8988T (cell line): ENCODE measurements around the gene ATXN1.
"Not testable (repeated sequence)": the region's sequence is repeated elsewhere in the genome, so short reads cannot be mapped to it uniquely, and the experiment has no call there.

Source experiments
- DNase-seq: peaks from one replicate; pipeline ENCODE4 v3.0.0; 2011

Gene ATXN1

DNA sequence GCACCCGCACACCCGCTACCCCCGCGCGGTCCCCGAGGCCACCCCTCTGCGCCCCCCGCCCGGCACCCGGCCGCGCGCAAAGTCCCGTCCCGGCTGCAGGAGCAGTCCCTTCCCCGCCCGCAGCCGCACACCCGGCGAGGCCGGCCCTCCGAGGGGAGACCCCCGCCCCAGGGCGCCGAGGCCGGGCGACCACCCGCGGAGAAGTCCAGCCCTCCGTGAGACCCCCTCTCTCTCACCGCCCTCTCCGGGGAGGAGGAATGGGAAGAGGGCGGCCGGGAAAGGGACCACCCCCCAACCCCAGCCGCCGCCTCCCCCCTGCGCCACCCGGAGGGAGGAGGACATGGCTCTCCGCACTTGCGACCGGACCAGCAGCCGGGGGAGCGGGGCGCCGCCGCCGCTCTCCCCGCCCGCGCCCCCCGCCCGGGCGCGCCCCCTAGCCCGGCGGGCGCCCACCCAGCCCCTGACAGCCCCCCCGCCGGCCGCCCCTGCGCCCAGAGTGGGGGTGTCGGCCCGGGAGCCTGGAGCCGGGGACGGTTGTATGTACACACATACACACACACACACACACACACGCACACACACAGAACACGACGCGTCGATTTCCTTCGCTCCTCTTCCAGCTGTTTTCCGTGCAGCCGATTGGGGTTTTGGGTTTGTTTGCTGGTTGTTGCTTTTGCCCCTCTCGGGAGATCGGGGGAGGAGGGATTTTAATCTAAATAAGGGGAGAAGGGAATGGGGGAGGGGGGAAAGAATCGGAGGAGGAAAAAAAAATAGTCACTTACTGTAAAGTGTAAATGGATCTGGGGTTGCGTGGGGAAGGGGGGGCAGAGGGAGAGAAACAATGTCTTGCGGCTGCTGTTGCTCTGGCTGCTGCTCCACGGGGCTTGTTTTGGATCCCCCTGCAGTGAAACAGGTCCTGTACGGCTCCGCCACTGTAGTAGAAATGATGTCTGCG, at the start of gene ATXN1:
ATXN1 (minus strand) TSS at position 945 of the 955 bp plus-strand sequence.
- DNase-seq, result peak; percentile 63

GRCh38 chr6:16810411-16810810, 49.2 kb upstream of the ATXN1 start:
- no peak for DNase-seq

DNA sequence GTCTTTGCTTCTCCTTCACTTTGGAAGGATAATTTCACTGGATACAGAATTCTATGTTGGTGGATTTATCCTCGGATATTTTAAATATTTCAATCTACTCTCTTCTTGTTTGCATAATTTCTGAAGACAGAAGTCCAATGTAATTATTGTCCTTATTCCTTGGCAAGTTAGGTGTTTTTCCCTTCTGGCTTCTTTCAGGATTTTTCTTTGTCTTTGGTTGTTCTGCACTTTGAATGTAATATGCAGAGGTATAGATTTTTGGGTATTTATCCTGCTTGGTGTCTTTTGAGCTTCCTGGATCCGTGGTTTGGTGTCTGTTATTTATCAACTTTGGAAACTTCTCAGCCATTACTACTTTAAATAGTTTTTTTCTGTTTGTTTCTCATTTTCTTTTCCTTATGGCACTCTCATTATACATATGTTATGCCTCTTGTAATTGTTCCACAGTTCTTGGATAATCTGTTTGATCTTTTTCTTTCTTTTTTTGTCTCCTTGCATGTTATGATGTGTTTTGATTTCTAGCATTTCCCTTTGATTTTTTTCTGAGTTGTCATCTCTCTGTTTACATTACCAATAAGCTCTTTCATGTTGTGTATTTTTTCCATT, 48.6 kb upstream of the ATXN1 start:
- DNase-seq, result no peak

DNA sequence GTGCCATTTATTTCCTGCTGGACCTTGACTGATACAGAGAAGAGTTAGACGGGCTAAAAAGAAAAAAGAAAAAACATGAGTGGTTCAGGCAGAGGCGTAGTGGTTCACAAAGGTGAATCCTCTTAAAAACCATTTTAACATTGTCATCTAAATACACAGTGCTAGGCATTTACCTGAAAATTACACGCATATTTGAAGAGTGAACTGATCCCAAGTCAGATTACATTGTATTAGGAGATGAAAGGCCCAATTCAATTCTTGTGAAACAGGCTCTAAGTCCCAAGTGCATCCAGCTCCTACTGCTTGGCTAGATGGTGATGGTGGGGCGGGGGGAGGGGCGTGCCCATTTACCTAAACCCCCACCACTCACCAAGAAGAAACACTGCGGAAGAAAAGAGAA, 46.7 kb upstream of the ATXN1 start:
- DNase-seq, result no peak

- no peak for DNase-seq
Observed at GRCh38 chr6:16806363-16806762, 45.1 kb upstream of the ATXN1 start.

GRCh38 chr6:16805243-16805950, 44.1 kb upstream of the ATXN1 start:
- DNase-seq, result no peak

DNA sequence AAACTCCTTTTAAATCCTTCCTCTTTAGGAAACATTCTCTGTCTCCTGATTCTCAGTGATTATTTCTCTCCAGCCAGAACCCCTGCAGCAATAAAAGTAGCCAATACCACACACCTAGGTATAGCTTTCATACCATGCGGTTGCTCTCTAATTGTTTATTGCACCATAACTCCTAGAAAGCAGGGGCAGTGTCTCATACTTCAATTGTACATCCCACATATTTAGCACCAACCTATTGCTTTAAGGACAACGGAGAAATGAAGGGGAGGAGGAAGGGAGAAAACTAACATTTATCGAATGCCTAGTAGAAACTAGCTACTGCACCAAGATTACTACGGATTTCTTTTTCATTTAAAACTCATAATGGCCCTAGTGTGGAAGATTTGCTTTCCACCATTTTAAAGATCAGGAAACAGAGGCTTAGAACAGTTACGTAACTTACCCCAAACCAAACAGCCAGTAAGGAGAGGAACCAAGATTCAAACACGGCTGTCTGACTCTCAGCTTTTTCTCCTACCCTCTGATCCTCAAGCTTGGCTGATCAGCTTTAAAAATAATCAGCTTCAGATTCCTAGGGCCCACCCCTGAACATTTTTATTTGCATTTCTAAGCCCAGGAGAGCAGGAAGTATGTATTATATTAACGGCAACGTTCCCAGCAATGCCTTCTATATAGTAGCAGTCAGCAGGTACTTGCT, 43.4 kb upstream of the ATXN1 start:
- DNase-seq, result no peak

GRCh38 chr6:16803294-16804200, 42.3 kb upstream of the ATXN1 start:
- no peak for DNase-seq

- DNase-seq, result no peak
Observed at GRCh38 chr6:16802071-16802470, 40.8 kb upstream of the ATXN1 start.

DNA sequence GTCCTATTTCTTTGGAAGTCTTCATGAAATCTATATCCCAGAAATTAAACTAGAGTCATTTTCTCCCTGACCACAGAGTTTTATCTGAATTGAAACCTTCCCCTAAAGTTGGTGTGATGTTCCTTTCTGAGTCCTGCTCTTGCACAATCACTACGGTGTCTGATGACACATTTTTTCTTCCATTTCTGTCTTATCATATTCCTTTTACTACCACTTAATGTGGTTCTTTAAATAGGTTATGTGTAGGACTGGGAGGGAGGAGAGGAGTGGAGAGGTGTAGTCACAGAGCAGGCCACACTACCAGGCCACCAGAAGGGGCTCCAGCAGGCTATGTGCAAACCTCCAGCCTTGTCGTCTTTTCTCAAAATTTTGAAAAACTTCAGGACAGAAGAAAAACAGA, 39.7 kb upstream of the ATXN1 start:
- no peak for DNase-seq

- no peak for DNase-seq
Observed at GRCh38 chr6:16800341-16800740, 39.1 kb upstream of the ATXN1 start.

- no peak for DNase-seq
Observed at GRCh38 chr6:16799279-16800193, 38.3 kb upstream of the ATXN1 start.

GRCh38 chr6:16793828-16794412, 32.7 kb upstream of the ATXN1 start:
- DNase-seq, result no peak

DNA sequence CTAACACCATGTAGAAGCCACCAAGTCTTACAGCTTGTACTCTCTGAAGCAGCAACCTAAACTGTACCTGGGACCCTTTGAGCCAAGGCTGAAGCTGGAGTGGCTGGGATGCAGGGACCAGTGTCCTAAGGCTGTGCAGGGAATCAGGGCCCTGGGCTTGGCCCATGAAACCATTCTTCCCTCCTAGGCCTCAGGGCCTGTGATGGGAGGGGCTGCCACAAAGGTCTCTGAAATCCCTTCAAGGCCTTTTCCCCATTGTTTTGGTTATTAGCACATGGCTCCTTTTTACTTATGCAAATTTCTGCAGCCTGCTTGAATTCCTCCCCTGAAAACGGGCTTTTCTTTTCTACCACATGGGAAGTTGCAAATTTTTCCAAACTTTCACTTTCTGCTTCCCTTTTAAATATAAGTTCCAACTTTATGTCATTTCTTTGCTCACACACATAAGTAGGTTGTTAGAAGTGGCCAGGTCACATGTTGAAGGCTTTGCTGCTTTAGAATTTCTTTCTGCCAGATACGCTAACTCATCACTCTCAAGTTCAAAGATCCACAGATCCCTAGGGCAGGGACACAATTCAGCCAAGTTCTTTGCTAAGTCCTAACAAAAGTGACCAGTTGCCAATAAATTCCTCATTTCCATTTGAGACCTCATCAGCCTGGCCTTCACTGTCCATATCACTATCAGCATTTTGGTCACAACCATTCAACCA, 28.2 kb upstream of the ATXN1 start:
- no peak for DNase-seq

DNA sequence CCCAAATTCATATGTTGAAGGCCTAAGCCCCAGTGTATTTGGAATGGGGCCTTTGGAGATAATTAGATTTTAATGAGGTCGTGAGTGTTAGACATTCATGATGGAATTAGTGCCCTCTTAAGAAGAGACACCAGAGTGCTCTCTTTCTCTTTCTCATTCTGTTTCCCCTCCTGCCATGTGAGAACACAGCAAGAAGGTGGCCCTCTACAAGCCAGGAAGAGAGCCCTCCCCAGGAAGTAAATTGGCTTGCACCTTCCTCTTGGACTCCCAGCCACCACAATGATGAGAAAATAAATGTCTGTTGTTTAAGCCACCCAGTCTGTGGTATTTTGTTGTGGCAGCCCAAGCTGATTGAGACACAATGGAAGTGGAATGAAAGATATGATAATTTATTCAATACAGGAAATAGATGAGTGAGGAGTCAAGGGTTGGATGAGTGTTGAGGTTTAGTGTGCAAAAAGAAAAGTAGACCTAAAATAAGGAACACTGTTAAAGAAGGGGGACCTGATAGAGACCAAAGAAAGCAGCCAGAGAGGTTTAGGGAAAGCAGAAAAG, 25.9 kb upstream of the ATXN1 start:
- no peak for DNase-seq

GRCh38 chr6:16785496-16785895, 24.2 kb upstream of the ATXN1 start:
- DNase-seq, result no peak

- not testable (repeated sequence) for DNase-seq
Observed at GRCh38 chr6:16784957-16785356, 23.7 kb upstream of the ATXN1 start.

- DNase-seq, result no peak
Observed at GRCh38 chr6:16783952-16784565, 22.8 kb upstream of the ATXN1 start.

- no peak for DNase-seq
Observed at GRCh38 chr6:16783509-16783908, 22.2 kb upstream of the ATXN1 start.
